ENCODE results near the gene MAN1A1.

Gene MAN1A1

GRCh38 chr6:119226089-119226488, 123.5 kb downstream of the MAN1A1 start:
- no peak for DNase-seq

- DNase-seq: no peak
Observed at GRCh38 chr6:119224095-119224701, 125.4 kb downstream of the MAN1A1 start.

- DNase-seq: no peak
Observed at GRCh38 chr6:119220452-119220851, 129.1 kb downstream of the MAN1A1 start.

GRCh38 chr6:119218548-119218947, 131.0 kb downstream of the MAN1A1 start:
- no peak for DNase-seq

GRCh38 chr6:119215885-119216590, 133.5 kb downstream of the MAN1A1 start:
- no peak for DNase-seq

- no peak for DNase-seq
Observed at GRCh38 chr6:119215309-119215708, 134.3 kb downstream of the MAN1A1 start.

GRCh38 chr6:119210596-119210995, 139.0 kb downstream of the MAN1A1 start:
- DNase-seq: no peak

- no peak for DNase-seq
Observed at GRCh38 chr6:119209452-119210205, 139.9 kb downstream of the MAN1A1 start.

GRCh38 chr6:119207971-119208725, 141.4 kb downstream of the MAN1A1 start:
- DNase-seq: no peak

GRCh38 chr6:119207327-119207726, 142.2 kb downstream of the MAN1A1 start:
- no peak for DNase-seq

- no peak for DNase-seq
Observed at GRCh38 chr6:119205911-119206618, 143.5 kb downstream of the MAN1A1 start.

GRCh38 chr6:119204719-119205118, 144.8 kb downstream of the MAN1A1 start:
- DNase-seq: no peak

- DNase-seq: no peak
Observed at GRCh38 chr6:119201480-119201879, 148.1 kb downstream of the MAN1A1 start.

- DNase-seq: no peak
Observed at GRCh38 chr6:119200512-119201175, 148.9 kb downstream of the MAN1A1 start.

- DNase-seq: no peak
Observed at GRCh38 chr6:119197271-119197670, 152.3 kb downstream of the MAN1A1 start.

GRCh38 chr6:119196715-119197114, 152.8 kb downstream of the MAN1A1 start:
- DNase-seq: no peak

- no peak for DNase-seq
Observed at GRCh38 chr6:119195848-119196247, 153.7 kb downstream of the MAN1A1 start.

- DNase-seq: no peak
Observed at GRCh38 chr6:119195204-119195603, 154.4 kb downstream of the MAN1A1 start.

- no peak for DNase-seq
Observed at GRCh38 chr6:119193707-119194106, 155.9 kb downstream of the MAN1A1 start.

- DNase-seq: no peak
Observed at GRCh38 chr6:119192200-119192599, 157.4 kb downstream of the MAN1A1 start.

- DNase-seq: no peak
Observed at GRCh38 chr6:119190176-119190575, 159.4 kb downstream of the MAN1A1 start.

- DNase-seq: no peak
Observed at GRCh38 chr6:119189498-119189897, 160.1 kb downstream of the MAN1A1 start.

Measured in stimulated activated naive CD4-positive, alpha-beta T cell treated with Interleukin-2 at 50 U/mL for 16 hours (primary cell).